DND-41 (cell line): ENCODE data around the gene ACSF3.

Experiments used
- ATAC-seq: fragments of 200-7000 bp; cut with Tn5 transposase; 3 replicates; pipeline ENCODE4 v1.9.1; 2021; ENCODE audit warnings: low read depth; ENCODE audit not compliant: insufficient read depth
- DNase-seq: peaks from one replicate; pipeline ENCODE4 v3.0.0-alpha.2; 2020
- H2AFZ ChIP-seq: 2 replicates; pipeline ENCODE4 v1.6.0; 2012; ENCODE audit warnings: low read depth, low read length
- H3K27ac ChIP-seq: 2 replicates; pipeline ENCODE4 v1.5.1; 2012; ENCODE audit warnings: low read length, inconsistent platforms
- H3K27me3 ChIP-seq: fragments of 200-600 bp; sonication (generic); 2 replicates; pipeline ENCODE4 v1.6.0; 2012; ENCODE audit warnings: low read length, mild to moderate bottlenecking, inconsistent platforms; ENCODE audit not compliant: insufficient read depth, poor library complexity
- H3K36me3 ChIP-seq: 2 replicates; pipeline ENCODE4 v1.5.1; 2012; ENCODE audit warnings: low read length, inconsistent platforms; ENCODE audit not compliant: insufficient read depth
- H3K4me1 ChIP-seq: 2 replicates; pipeline ENCODE4 v1.5.1; 2012; ENCODE audit warnings: mild to moderate bottlenecking, low read length; ENCODE audit not compliant: insufficient read depth
- H3K4me2 ChIP-seq: 2 replicates; pipeline ENCODE4 v1.6.0; 2012; ENCODE audit warnings: mild to moderate bottlenecking, moderate library complexity, low read length, inconsistent platforms; ENCODE audit not compliant: insufficient read depth
- H3K4me3 ChIP-seq, 2 experiments: fragments of 200-600 bp in 1 of 2; shearing (Covaris generic) in 1 of 2; 2 replicates each; pipeline ENCODE4 v1.5.1; 2012 to 2016; ENCODE audit warnings: inconsistent platforms in 2 of 2, low read length in 2 of 2, mild to moderate bottlenecking in 2 of 2, low read depth in 1 of 2, moderate library complexity in 1 of 2
- H3K79me2 ChIP-seq: 2 replicates; pipeline ENCODE4 v1.6.0; 2012; ENCODE audit warnings: low read length, inconsistent platforms; ENCODE audit not compliant: insufficient read depth
- H3K9ac ChIP-seq: 2 replicates; pipeline ENCODE4 v1.6.0; 2012; ENCODE audit warnings: low read depth, mild to moderate bottlenecking, inconsistent platforms, low read length, moderate library complexity
- H3K9me3 ChIP-seq: 2 replicates; pipeline ENCODE4 v1.5.1; 2012; ENCODE audit warnings: low read length, moderate library complexity, mild to moderate bottlenecking, inconsistent platforms; ENCODE audit not compliant: insufficient read depth, severe bottlenecking
- H4K20me1 ChIP-seq: 2 replicates; pipeline ENCODE4 v1.6.0; 2012; ENCODE audit warnings: low read length; ENCODE audit not compliant: insufficient read depth
- EZH2 ChIP-seq: IDR thresholded peaks from 3 replicates; pipeline ENCODE4 v1.6.1; 2012; ENCODE audit warnings: borderline replicate concordance, low read depth, mild to moderate bottlenecking, moderate library complexity, low read length, inconsistent platforms; ENCODE audit not compliant: severe bottlenecking
- TF ChIP-seq, protein P1 (sequence below): IDR thresholded peaks from 2 replicates; pipeline ENCODE4 v1.5.1; 2012; ENCODE audit warnings: borderline replicate concordance, low read length, moderate library complexity, mild to moderate bottlenecking; ENCODE audit not compliant: poor library complexity, severe bottlenecking; ENCODE audit errors: extremely low read depth

Gene ACSF3

GRCh38 chr16:89123831-89124100 is 30.1 kb downstream of the ACSF3 start:
- Histone ChIP-seq H3K9ac (no peak overlapping the region), H2AFZ (no peak overlapping the region), H3K79me2 (no peaks in the 10 kb centered on the region; the same call in 1 of the 2 replicates), H3K27me3 (no peaks in the 10 kb centered on the region), H3K9me3 (no peaks in the 10 kb centered on the region), H4K20me1 (0 out of 2 replicates have a peak, but pooled peaks cover 2% of the 10 kb centered on the region), H3K4me1 (no peaks in the 10 kb centered on the region), H3K27ac (no peak overlapping the region), H3K36me3 (peaks cover 67% of the 10 kb centered on the region), H3K4me2 (no peak overlapping the region), H3K4me3 (no peak overlapping the region)
- no peak for TF ChIP-seq EZH2
- TF ChIP-seq, protein P1, sequence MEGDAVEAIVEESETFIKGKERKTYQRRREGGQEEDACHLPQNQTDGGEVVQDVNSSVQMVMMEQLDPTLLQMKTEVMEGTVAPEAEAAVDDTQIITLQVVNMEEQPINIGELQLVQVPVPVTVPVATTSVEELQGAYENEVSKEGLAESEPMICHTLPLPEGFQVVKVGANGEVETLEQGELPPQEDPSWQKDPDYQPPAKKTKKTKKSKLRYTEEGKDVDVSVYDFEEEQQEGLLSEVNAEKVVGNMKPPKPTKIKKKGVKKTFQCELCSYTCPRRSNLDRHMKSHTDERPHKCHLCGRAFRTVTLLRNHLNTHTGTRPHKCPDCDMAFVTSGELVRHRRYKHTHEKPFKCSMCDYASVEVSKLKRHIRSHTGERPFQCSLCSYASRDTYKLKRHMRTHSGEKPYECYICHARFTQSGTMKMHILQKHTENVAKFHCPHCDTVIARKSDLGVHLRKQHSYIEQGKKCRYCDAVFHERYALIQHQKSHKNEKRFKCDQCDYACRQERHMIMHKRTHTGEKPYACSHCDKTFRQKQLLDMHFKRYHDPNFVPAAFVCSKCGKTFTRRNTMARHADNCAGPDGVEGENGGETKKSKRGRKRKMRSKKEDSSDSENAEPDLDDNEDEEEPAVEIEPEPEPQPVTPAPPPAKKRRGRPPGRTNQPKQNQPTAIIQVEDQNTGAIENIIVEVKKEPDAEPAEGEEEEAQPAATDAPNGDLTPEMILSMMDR: no peak
- ATAC-seq: no peak
- no peak for DNase-seq

- H3K27me3 ChIP-seq: no peaks in the 10 kb centered on the region
- H3K36me3 ChIP-seq: peaks cover 54% of the 10 kb centered on the region
- ATAC-seq (no peak), DNase-seq (no peak)
- H3K4me1 ChIP-seq: no peaks in the 10 kb centered on the region
- H3K79me2 ChIP-seq: peaks cover 3% of the 10 kb centered on the region; the same call in 1 of the 2 replicates
- no peaks in the 10 kb centered on the region for H3K9me3 ChIP-seq
- H3K4me2 ChIP-seq: no peak overlapping the region
- H3K9ac ChIP-seq: no peak overlapping the region
- no peak overlapping the region for H2AFZ ChIP-seq
- no peak overlapping the region for H3K27ac ChIP-seq
- 0 out of 2 replicates have a peak, but pooled peaks cover 5% of the 10 kb centered on the region for H4K20me1 ChIP-seq
- H3K4me3 ChIP-seq: no peak overlapping the region
- TF ChIP-seq, protein P1: no peak
- no peak for TF ChIP-seq EZH2
Observed at GRCh38 chr16:89129378-89129777, 35.7 kb downstream of the ACSF3 start.

- Histone ChIP-seq H3K4me2 (no peak overlapping the region), H3K9me3 (no peaks in the 10 kb centered on the region), H3K36me3 (peaks cover 56% of the 10 kb centered on the region), H3K4me3 (no peak overlapping the region), H3K27me3 (no peaks in the 10 kb centered on the region), H4K20me1 (peaks cover 5% of the 10 kb centered on the region; the same call in 1 of the 2 replicates), H3K4me1 (no peaks in the 10 kb centered on the region), H3K79me2 (peaks cover 3% of the 10 kb centered on the region; the same call in 1 of the 2 replicates), H2AFZ (no peak overlapping the region), H3K27ac (no peak overlapping the region), H3K9ac (no peak overlapping the region)
- no peak for DNase-seq
- ATAC-seq: no peak
- no peak for TF ChIP-seq EZH2
- TF ChIP-seq, protein P1: no peak
Observed at GRCh38 chr16:89130448-89130847, 36.8 kb downstream of the ACSF3 start.

- H3K4me1 ChIP-seq: no peaks in the 10 kb centered on the region
- no peak for TF ChIP-seq EZH2
- no peak for ATAC-seq
Observed at GRCh38 chr16:89131783-89132182, 38.1 kb downstream of the ACSF3 start.

More at GRCh38 chr16:89131783-89132182, 38.1 kb downstream of the ACSF3 start:
- Histone ChIP-seq H3K4me3 (no peak overlapping the region), H3K4me2 (no peak overlapping the region), H4K20me1 (peaks cover 10% of the 10 kb centered on the region), H3K36me3 (peaks cover 58% of the 10 kb centered on the region), H3K27ac (no peak overlapping the region), H3K79me2 (peaks cover 3% of the 10 kb centered on the region; the same call in 1 of the 2 replicates), H3K9ac (no peak overlapping the region), H3K27me3 (no peaks in the 10 kb centered on the region), H2AFZ (no peak overlapping the region), H3K9me3 (no peaks in the 10 kb centered on the region)
- no peak for DNase-seq
